PC-3 (cell line): Measurements from ENCODE around the gene LENEP. TPM values are rescaled to one million over a fixed set of nuclear protein-coding genes. Genes with fewer than 3 reads are reported as not detected.

Experiments used
- ATAC-seq: fragments of 200-7000 bp; cut with Tn5 transposase; 2 replicates; pipeline ENCODE4 v1.9.1; 2020; ENCODE audit warnings: mild to moderate bottlenecking, moderate library complexity
- BruUV-seq: library from RNA; stranded (reverse); fragments of 400-500 nt; replicated peaks from 2 replicates; lab custom pipeline; 2021; lab: Mats Ljungman, UMichigan
- CTCF ChIA-PET: fragments of 300-600 bp; sonication (Branson Sonifier 250); formaldehyde crosslinking; loops from one replicate; lab custom pipeline; 2022; ENCODE audit warnings: antibody characterized with exemption; lab: Charles Lee
- POLR2A ChIA-PET: fragments of 300-600 bp; sonication (Branson Sonifier 250); formaldehyde crosslinking; loops from one replicate; lab custom pipeline; 2022; ENCODE audit warnings: antibody characterized with exemption; ENCODE audit not compliant: unreplicated experiment; lab: Charles Lee
- DNase-seq: peaks from one replicate; pipeline ENCODE4 v3.0.0-alpha.2; 2015
- H2AFZ ChIP-seq: fragments of 300-600 bp; sonication (generic); 2 replicates; pipeline ENCODE4 v1.6.0; 2016; ENCODE audit warnings: antibody characterized with exemption, low read length
- H3F3A ChIP-seq: fragments of 300-600 bp; sonication (generic); one replicate; pipeline ENCODE4 v1.6.0; 2017; ENCODE audit warnings: antibody characterized with exemption, low read length, control low read depth, mild to moderate bottlenecking; ENCODE audit not compliant: unreplicated experiment
- H3K27ac ChIP-seq: fragments of 300-600 bp; sonication (generic); 2 replicates; pipeline ENCODE4 v1.5.1; 2016; ENCODE audit warnings: mild to moderate bottlenecking, low read length
- H3K27me3 ChIP-seq: fragments of 300-600 bp; sonication (generic); 2 replicates; pipeline ENCODE4 v1.6.1; 2016; ENCODE audit warnings: low read length, mixed read lengths
- H3K36me3 ChIP-seq: fragments of 300-600 bp; sonication (generic); 2 replicates; pipeline ENCODE4 v1.6.1; 2016; ENCODE audit warnings: low read depth, mixed run types, low read length, mixed read lengths
- H3K4me1 ChIP-seq: fragments of 300-600 bp; sonication (generic); 2 replicates; pipeline ENCODE4 v1.5.1; 2016; ENCODE audit warnings: low read length; ENCODE audit not compliant: insufficient read depth
- H3K4me2 ChIP-seq: fragments of 300-600 bp; sonication (generic); 2 replicates; pipeline ENCODE4 v1.6.0; 2016; ENCODE audit warnings: low read length
- H3K4me3 ChIP-seq: fragments of 300-600 bp; sonication (generic); 2 replicates; pipeline ENCODE4 v1.5.1; 2016; ENCODE audit warnings: mild to moderate bottlenecking, low read length, mixed read lengths
- H3K79me2 ChIP-seq: fragments of 300-600 bp; sonication (generic); 2 replicates; pipeline ENCODE4 v1.6.1; 2017; ENCODE audit warnings: low read length, mixed read lengths
- H3K9ac ChIP-seq: fragments of 300-600 bp; sonication (generic); 2 replicates; pipeline ENCODE4 v1.6.0; 2016; ENCODE audit warnings: mild to moderate bottlenecking, low read length
- H3K9me2 ChIP-seq: fragments of 300-600 bp; sonication (generic); replicated peaks from 2 replicates; pipeline ENCODE4 v1.6.1; 2016; ENCODE audit warnings: mixed run types, low read length, mixed read lengths
- H3K9me3 ChIP-seq: fragments of 300-600 bp; sonication (generic); 2 replicates; pipeline ENCODE4 v1.6.1; 2016; ENCODE audit warnings: low read length, mixed read lengths
- H4K20me1 ChIP-seq: fragments of 300-600 bp; sonication (generic); 2 replicates; pipeline ENCODE4 v1.6.1; 2016; ENCODE audit warnings: low read length, mixed read lengths
- EZH2 ChIP-seq: fragments of 300-600 bp; sonication (generic); IDR thresholded peaks from one replicate; pipeline ENCODE4 v1.6.1; 2017; ENCODE audit warnings: antibody characterized with exemption, mild to moderate bottlenecking, low read length; ENCODE audit not compliant: unreplicated experiment
- EZH2phosphoT487 ChIP-seq: fragments of 300-600 bp; sonication (generic); IDR thresholded peaks from 2 replicates; pipeline ENCODE4 v1.6.1; 2018; ENCODE audit warnings: mild to moderate bottlenecking, antibody characterized with exemption, low read length, borderline replicate concordance
- intact Hi-C: fragments of 100-400 bp; cut with micrococcal nuclease; formaldehyde crosslinking; loops from 2 replicates; pipeline ENCODE4 v1.9.0; 2023
- total RNA-seq: library from RNA; depleted of rRNA; stranded (reverse); fragments of >200 nt; gene quantifications from 2 replicates; pipeline ENCODE4 v1.2.3, GENCODE V29; 2014
- TF ChIP-seq, protein P1 (sequence below): fragments of 300-600 bp; sonication (generic); conservative IDR thresholded peaks from 2 replicates; pipeline ENCODE4 v1.5.1; 2017; ENCODE audit warnings: antibody characterized with exemption, low read depth, mild to moderate bottlenecking, low read length

Gene LENEP
- total RNA-seq, 1 experiment from 2014 or later = not detected

DNA sequence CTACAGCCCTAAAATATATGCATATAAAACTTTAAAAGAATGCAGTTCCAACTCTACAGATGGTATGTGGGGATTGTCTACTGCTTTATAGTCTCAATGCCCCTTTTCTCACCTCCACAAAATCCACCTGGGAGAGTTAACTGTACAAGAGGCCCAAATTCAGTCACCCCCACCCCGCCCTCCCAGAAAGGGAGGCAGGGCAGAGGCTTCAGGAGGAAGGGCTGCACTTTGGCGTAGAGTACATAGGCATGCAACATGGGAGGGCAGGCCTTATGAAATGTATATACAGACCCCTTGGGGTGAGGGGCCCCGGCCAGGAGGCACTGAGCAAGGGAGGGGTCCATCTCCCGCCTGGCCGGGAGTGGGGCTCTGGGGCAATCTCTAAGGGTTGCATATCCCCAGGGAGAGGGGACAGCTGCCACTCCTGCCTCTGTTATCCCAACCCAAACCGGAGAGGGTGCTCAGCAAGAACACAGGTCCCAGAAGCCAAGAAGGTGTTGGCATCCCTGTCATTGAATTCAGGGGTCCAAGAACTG is 30.5 kb upstream of the LENEP start:
- no peaks in the 10 kb centered on the region for H3K9me2 ChIP-seq
- ChIA-PET CTCF (no interaction called here), POLR2A (no interaction called here)
- TF ChIP-seq, protein P1, sequence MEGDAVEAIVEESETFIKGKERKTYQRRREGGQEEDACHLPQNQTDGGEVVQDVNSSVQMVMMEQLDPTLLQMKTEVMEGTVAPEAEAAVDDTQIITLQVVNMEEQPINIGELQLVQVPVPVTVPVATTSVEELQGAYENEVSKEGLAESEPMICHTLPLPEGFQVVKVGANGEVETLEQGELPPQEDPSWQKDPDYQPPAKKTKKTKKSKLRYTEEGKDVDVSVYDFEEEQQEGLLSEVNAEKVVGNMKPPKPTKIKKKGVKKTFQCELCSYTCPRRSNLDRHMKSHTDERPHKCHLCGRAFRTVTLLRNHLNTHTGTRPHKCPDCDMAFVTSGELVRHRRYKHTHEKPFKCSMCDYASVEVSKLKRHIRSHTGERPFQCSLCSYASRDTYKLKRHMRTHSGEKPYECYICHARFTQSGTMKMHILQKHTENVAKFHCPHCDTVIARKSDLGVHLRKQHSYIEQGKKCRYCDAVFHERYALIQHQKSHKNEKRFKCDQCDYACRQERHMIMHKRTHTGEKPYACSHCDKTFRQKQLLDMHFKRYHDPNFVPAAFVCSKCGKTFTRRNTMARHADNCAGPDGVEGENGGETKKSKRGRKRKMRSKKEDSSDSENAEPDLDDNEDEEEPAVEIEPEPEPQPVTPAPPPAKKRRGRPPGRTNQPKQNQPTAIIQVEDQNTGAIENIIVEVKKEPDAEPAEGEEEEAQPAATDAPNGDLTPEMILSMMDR = no peak
- TF ChIP-seq EZH2 = no peak
- no peak for TF ChIP-seq EZH2phosphoT487
- H3K9me3 ChIP-seq = no peaks in the 10 kb centered on the region
- H3K79me2 ChIP-seq = peaks cover 42% of the 10 kb centered on the region
- no peaks in the 10 kb centered on the region for H4K20me1 ChIP-seq
- peaks cover 49% of the 10 kb centered on the region for H3K36me3 ChIP-seq
- peak overlapping the region; percentile 71 for H3K4me3 ChIP-seq
- peak overlapping the region; percentile 88 for H3K4me2 ChIP-seq
- ATAC-seq (no peak), DNase-seq (no peak)
- H3K4me1 ChIP-seq = peaks cover 17% of the 10 kb centered on the region
- no peaks in the 10 kb centered on the region for H3K27me3 ChIP-seq
- no TSS peak for BruUV-seq
- no peaks in the 10 kb centered on the region for H3F3A ChIP-seq
- H3K27ac ChIP-seq = no peak overlapping the region
- intact Hi-C loops = no loop called here
- H3K9ac ChIP-seq = peak overlapping the region; percentile 96
- H2AFZ ChIP-seq = no peak overlapping the region

DNA sequence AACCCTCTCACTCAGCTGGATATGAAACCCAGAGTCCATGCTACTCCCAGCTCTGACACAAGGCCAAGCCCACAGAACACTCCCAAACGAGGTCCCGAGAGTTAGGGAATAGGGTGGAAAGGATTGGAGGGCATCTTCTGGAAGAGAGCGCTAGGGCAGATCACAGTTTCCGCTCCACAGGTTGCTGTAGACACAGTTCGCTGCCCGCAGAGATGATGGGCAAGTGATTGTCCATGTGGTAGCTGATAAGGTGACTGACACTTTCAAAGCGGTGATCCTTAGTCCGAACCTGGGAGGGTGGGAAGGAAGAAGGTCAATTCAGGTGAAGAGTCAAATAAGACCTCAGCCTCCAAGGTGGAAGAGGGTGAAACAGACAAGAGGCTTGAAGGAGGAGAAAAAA is 29.7 kb upstream of the LENEP start:
- TF ChIP-seq, protein P1 = no peak
- TF ChIP-seq EZH2phosphoT487 (no peak), EZH2 (no peak)
- H3K79me2 ChIP-seq = peaks cover 42% of the 10 kb centered on the region
- H4K20me1 ChIP-seq = no peaks in the 10 kb centered on the region
- H3K36me3 ChIP-seq = peaks cover 51% of the 10 kb centered on the region
- intact Hi-C loops = loop anchor here (1.0 kb wide), 1 partner anchor 9 kb away; no protein-coding TSS in a partner anchor
- no peak overlapping the region for H3K4me3 ChIP-seq
- no peak overlapping the region for H2AFZ ChIP-seq
- POLR2A ChIA-PET = no interaction called here
- no peak for ATAC-seq
- H3K4me1 ChIP-seq = peaks cover 17% of the 10 kb centered on the region
- no peak for DNase-seq
- no peaks in the 10 kb centered on the region for H3K9me3 ChIP-seq
- H3K4me2 ChIP-seq = no peak overlapping the region
- no peak overlapping the region for H3K27ac ChIP-seq
- no peaks in the 10 kb centered on the region for H3F3A ChIP-seq
- no TSS peak for BruUV-seq
- CTCF ChIA-PET = no interaction called here
- H3K27me3 ChIP-seq = no peaks in the 10 kb centered on the region
- H3K9me2 ChIP-seq = no peaks in the 10 kb centered on the region
- H3K9ac ChIP-seq = no peak overlapping the region

DNA sequence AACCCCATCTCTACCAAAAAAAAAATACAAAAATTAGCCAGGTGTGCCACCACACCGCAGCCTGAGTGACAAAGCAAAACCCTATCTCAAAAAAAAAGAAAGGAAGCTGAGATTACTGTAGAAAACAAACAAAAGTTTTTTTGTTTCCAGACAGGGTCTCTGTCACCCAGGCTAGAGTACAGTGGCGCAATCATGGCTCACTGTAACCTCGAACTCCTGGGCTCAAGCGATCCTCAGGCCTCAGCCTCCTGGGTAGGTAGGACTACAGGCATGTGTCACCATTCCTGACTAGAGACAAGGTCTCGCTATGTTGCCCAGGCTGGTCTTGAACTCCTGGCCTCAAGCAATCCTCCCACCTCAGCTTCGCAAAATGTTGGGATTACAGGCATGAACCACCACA is 29.0 kb upstream of the LENEP start:
- Histone ChIP-seq H3K4me1 (peaks cover 17% of the 10 kb centered on the region), H3K9ac (no peak overlapping the region), H3K9me3 (no peaks in the 10 kb centered on the region), H3K4me2 (no peak overlapping the region), H2AFZ (no peak overlapping the region), H3K79me2 (peaks cover 44% of the 10 kb centered on the region), H4K20me1 (no peaks in the 10 kb centered on the region), H3F3A (no peaks in the 10 kb centered on the region), H3K9me2 (no peaks in the 10 kb centered on the region), H3K27me3 (no peaks in the 10 kb centered on the region), H3K27ac (no peak overlapping the region), H3K36me3 (peaks cover 45% of the 10 kb centered on the region), H3K4me3 (no peak overlapping the region)
- no peak for TF ChIP-seq EZH2
- TF ChIP-seq, protein P1 = no peak
- no peak for TF ChIP-seq EZH2phosphoT487
- ATAC-seq = no peak
- no TSS peak for BruUV-seq
- CTCF ChIA-PET = interaction anchor here (0.5 to 0.7 kb wide), 2 partner anchors 53 to 56 kb away, joined by 3 to 4 read pairs; no protein-coding TSS in a partner anchor
- intact Hi-C loops = loop anchor here (1.0 kb wide), 1 partner anchor 8 kb away; no protein-coding TSS in a partner anchor
- POLR2A ChIA-PET = no interaction called here
- DNase-seq = no peak
